K562 (cell line): ENCODE data around the gene NAGS. TPM values are rescaled to one million over a fixed set of nuclear protein-coding genes. Genes with fewer than 3 reads are reported as not detected.

Experiments used
- CEBPB ChIP-seq: fragments of 450-650 bp; IDR thresholded peaks from 2 replicates; pipeline ENCODE4 v1.6.1; 2016; ENCODE audit warnings: missing genetic modification characterization, missing compliant biosample characterization
- CEBPG ChIP-seq, 3 experiments: fragments of 200-800 bp in 1 of 3; sonication (Bioruptor generic) in 1 of 3; sonication (generic) in 1 of 3; formaldehyde crosslinking in 1 of 3; IDR thresholded peaks in 2 of 3; conservative IDR thresholded peaks in 1 of 3; 2 replicates each; pipeline versions ENCODE4 v1.6.1 to v1.8.0; 2016 to 2022; ENCODE audit warnings: missing compliant biosample characterization in 2 of 3, missing genetic modification characterization in 2 of 3, mild to moderate bottlenecking in 1 of 3, missing genetic modification reagents in 1 of 3
- CREBBP ChIP-seq: IDR thresholded peaks from one replicate; pipeline ENCODE4 v1.6.1; 2012; ENCODE audit warnings: low read depth, mild to moderate bottlenecking, control low read depth, inconsistent platforms, low read length
- DPF2 ChIP-seq: fragments of 450-650 bp; IDR thresholded peaks from 2 replicates; pipeline ENCODE4 v1.6.1; 2016
- FOS ChIP-seq: IDR thresholded peaks from 3 replicates; pipeline ENCODE4 v1.6.1; 2011; ENCODE audit not compliant: insufficient read length; ENCODE audit errors: extremely low read depth
- FOXM1 ChIP-seq, 2 experiments: fragments of 450-650 bp in 1 of 2; sonication (generic) in 1 of 2; formaldehyde crosslinking in 1 of 2; IDR thresholded peaks; 2 replicates each; pipeline versions ENCODE4 v1.6.1 to v1.9.0; 2017 to 2022; ENCODE audit warnings: low read depth in 2 of 2, mild to moderate bottlenecking in 2 of 2, missing genetic modification reagents in 1 of 2, moderate library complexity in 1 of 2
- GATAD2A ChIP-seq: fragments of 450-650 bp; IDR thresholded peaks from 2 replicates; pipeline ENCODE4 v1.6.1; 2017
- JUN ChIP-seq, 2 experiments: sonication (generic) in 1 of 2; formaldehyde crosslinking in 1 of 2; IDR thresholded peaks; 2 replicates each; pipeline versions ENCODE4 v1.6.1 to v1.8.0; 2012 to 2022; ENCODE audit warnings: borderline replicate concordance in 2 of 2, mild to moderate bottlenecking in 2 of 2, improper control_type of control experiment in 1 of 2, low read depth in 1 of 2, low read length in 1 of 2, missing genetic modification reagents in 1 of 2
- MAX ChIP-seq: sonication (generic); formaldehyde crosslinking; IDR thresholded peaks from 2 replicates; pipeline ENCODE4 v1.9.0; 2022; ENCODE audit warnings: mild to moderate bottlenecking, missing genetic modification reagents
- MBD2 ChIP-seq: sonication (generic); IDR thresholded peaks from 2 replicates; pipeline ENCODE4 v1.6.1; 2016; ENCODE audit warnings: low read depth, borderline replicate concordance
- MTA3 ChIP-seq: fragments of 450-650 bp; formaldehyde crosslinking; IDR thresholded peaks from 2 replicates; pipeline ENCODE4 v1.6.1; 2017; ENCODE audit warnings: mild to moderate bottlenecking, borderline replicate concordance
- NFE2 ChIP-seq: IDR thresholded peaks from 2 replicates; pipeline ENCODE4 v1.6.1; 2014; ENCODE audit warnings: antibody characterized with exemption, low read depth
- NONO ChIP-seq, 2 experiments: fragments of 200-400 bp in 1 of 2; fragments of 450-650 bp in 1 of 2; formaldehyde crosslinking in 1 of 2; IDR thresholded peaks; 2 replicates each; pipeline ENCODE4 v1.6.1; 2017; ENCODE audit warnings: low read depth in 2 of 2, mild to moderate bottlenecking in 2 of 2, moderate library complexity in 2 of 2, low read length in 1 of 2
- NR1H2 ChIP-seq: sonication (generic); formaldehyde crosslinking; IDR thresholded peaks from 2 replicates; pipeline ENCODE4 v1.4.0; 2020; ENCODE audit warnings: mild to moderate bottlenecking, missing genetic modification reagents
- POLR2AphosphoS5 ChIP-seq: IDR thresholded peaks from 2 replicates; pipeline ENCODE4 v1.6.1; 2011; ENCODE audit warnings: mild to moderate bottlenecking, low read depth, low read length, moderate library complexity; ENCODE audit not compliant: control insufficient read depth, insufficient read depth
- SETDB1 ChIP-seq: IDR thresholded peaks from one replicate; pipeline ENCODE4 v1.6.1; 2012; ENCODE audit warnings: low read length, control low read depth, inconsistent platforms
- SRSF3 ChIP-seq: fragments of 200-400 bp; formaldehyde crosslinking; IDR thresholded peaks from 2 replicates; pipeline ENCODE4 v1.6.1; 2016; ENCODE audit warnings: mild to moderate bottlenecking, low read length, moderate library complexity; ENCODE audit not compliant: insufficient read depth
- TARDBP ChIP-seq: fragments of 450-650 bp; IDR thresholded peaks from 2 replicates; pipeline ENCODE4 v1.6.1; 2016
- THRB ChIP-seq: fragments of 450-650 bp; formaldehyde crosslinking; conservative IDR thresholded peaks from 2 replicates; pipeline ENCODE4 v1.4.0; 2022; ENCODE audit warnings: mild to moderate bottlenecking, missing genetic modification characterization
- ZBTB43 ChIP-seq: sonication (generic); formaldehyde crosslinking; IDR thresholded peaks from 2 replicates; pipeline ENCODE4 v1.8.0; 2023; ENCODE audit warnings: mild to moderate bottlenecking, missing genetic modification reagents
- ZC3H11A ChIP-seq: IDR thresholded peaks from 2 replicates; pipeline ENCODE4 v1.6.1; 2012; ENCODE audit warnings: low read depth, low read length, improper control_type of control experiment
- ZNF184 ChIP-seq: sonication (generic); formaldehyde crosslinking; IDR thresholded peaks from 2 replicates; pipeline ENCODE4 v1.5.0; 2020; ENCODE audit warnings: missing genetic modification reagents
- ZNF707 ChIP-seq: fragments of 250-450 bp; sonication (Bioruptor Pico); conservative IDR thresholded peaks from 2 replicates; pipeline ENCODE4 v1.8.0; 2022; ENCODE audit warnings: inconsistent platforms, mild to moderate bottlenecking, moderate library complexity
- ZNF780A ChIP-seq: fragments of 250-450 bp; sonication (Bioruptor Pico); IDR thresholded peaks from 2 replicates; pipeline ENCODE4 v1.5.0; 2021; ENCODE audit warnings: mild to moderate bottlenecking
- polyA plus RNA-seq, 8 experiments: library from polyadenylated mRNA; depleted of rRNA in 4 of 8; stranded (reverse) in 5 of 8; unstranded in 3 of 8; fragments of >200 nt; fragmentation: Nextera tagmentation in 2 of 8; fragmentation: Illumina TruSeq in 1 of 8; extraction: Ambion mirVana in 2 of 8; extraction: Trizol in 1 of 8; gene quantifications; 2 replicates each; pipeline versions ENCODE4 v1.2.1 to v1.2.3, GENCODE V29; 2011 to 2014; ENCODE audit warnings: inconsistent platforms in 1 of 8, missing spikeins in 1 of 8
- total RNA-seq, 7 experiments: library from RNA; depleted of rRNA in 6 of 7; stranded (reverse); fragments of >200 nt in 6 of 7; fragmentation: Illumina TruSeq in 2 of 7; extraction: Trizol in 2 of 7; gene quantifications; 2 replicates each; pipeline versions ENCODE4 v1.2.1 to v1.2.3, GENCODE V29; 2011 to 2021; ENCODE audit warnings: low replicate concordance in 1 of 7

Gene NAGS
- total and polyA plus RNA-seq, 9 of the 15 experiments (the other 6 are each of a cell fraction or from before 2014, with no cell fraction given) = not detected

- TF ChIP-seq NR1H2 (CRISPR knock-in tag) (no peak), MTA3 (peak; percentile 92), NONO (IDR thresholded peaks at IDR 0.05; ENCODE audit: low read depth in 2 of 2, low read length in 1 of 2) (no peak), TARDBP (0 out of 2 replicates have a peak, but pooled peaks have one; percentile 22), SETDB1 (no peak), MAX (CRISPR knock-in tag) (peak; percentile 46; the same call in 1 of the 2 replicates), THRB (CRISPR knock-in tag) (no peak), JUN (IDR thresholded peaks at IDR 0.05; ENCODE audit: borderline replicate concordance, low read depth, low read length) (peak; percentile 89), JUN (CRISPR knock-in tag; IDR thresholded peaks at IDR 0.05; ENCODE audit: borderline replicate concordance) (no peak), ZNF184 (CRISPR knock-in tag) (no peak), CEBPG (CRISPR knock-in tag; IDR thresholded peaks at IDR 0.05) (peak; percentile 32), CEBPG (tag; conservative IDR thresholded peaks at IDR 0.05 in 1 of 2, IDR thresholded peaks at IDR 0.05 in 1 of 2) (no peak), ZBTB43 (CRISPR knock-in tag) (0 out of 2 replicates have a peak, but pooled peaks have one; percentile 45), NFE2 (0 out of 2 replicates have a peak, but pooled peaks have one; percentile 38), ZC3H11A (peak; percentile 95; the same call in 1 of the 2 replicates), CREBBP (no peak), MBD2 (peak; percentile 92), DPF2 (no peak), ZNF707 (CRISPR knock-in tag) (no peak), ZNF780A (CRISPR knock-in tag) (no peak), SRSF3 (no peak; the same call in 1 of the 2 replicates), FOS (no peak), FOXM1 (IDR thresholded peaks at IDR 0.05; ENCODE audit: low read depth) (no peak), FOXM1 (CRISPR knock-in tag; IDR thresholded peaks at IDR 0.05; ENCODE audit: low read depth) (no peak), CEBPB (tag) (no peak), GATAD2A (no peak), POLR2AphosphoS5 (peak; percentile 77)
Measured at GRCh38 chr17:44014437-44015172, 10.2 kb downstream of the NAGS start, which contains the start of gene TMEM101 (continued).
